ENCODE data around the gene NDUFAB1. TPM values are rescaled to one million over a fixed set of nuclear protein-coding genes. Genes with fewer than 3 reads are reported as not detected.
"Not testable (repeated sequence)": the region's sequence is repeated elsewhere in the genome, so short reads cannot be mapped to it uniquely, and the experiment has no call there.

NDUFAB1 gene
- polyA plus RNA-seq, 1 donor: 80.9 TPM

- DNase-seq: no peak
These were observed 11.7 kb downstream of the NDUFAB1 start for GRCh38 chr16:23584186-23585076.

GRCh38 chr16:23583271-23583670 lies 12.8 kb downstream of the NDUFAB1 start:
- DNase-seq: not testable (repeated sequence)

- no peak for DNase-seq
These were observed 14.4 kb downstream of the NDUFAB1 start for GRCh38 chr16:23581764-23582163.

GRCh38 chr16:23580391-23580790 lies 15.7 kb downstream of the NDUFAB1 start:
- DNase-seq: no peak

GRCh38 chr16:23579371-23579770 lies 16.7 kb downstream of the NDUFAB1 start:
- no peak for DNase-seq

- DNase-seq: no peak
These were observed 17.9 kb downstream of the NDUFAB1 start for GRCh38 chr16:23578101-23578830.

GRCh38 chr16:23577493-23577892 lies 18.6 kb downstream of the NDUFAB1 start:
- no peak for DNase-seq

- DNase-seq: no peak
These were observed 20.3 kb downstream of the NDUFAB1 start for GRCh38 chr16:23575834-23576233.

- DNase-seq: no peak
These were observed 22.3 kb downstream of the NDUFAB1 start for GRCh38 chr16:23573817-23574216.

GRCh38 chr16:23572394-23572793 lies 23.7 kb downstream of the NDUFAB1 start:
- DNase-seq: no peak

- DNase-seq: no peak
These were observed 24.2 kb downstream of the NDUFAB1 start for GRCh38 chr16:23571895-23572294.

GRCh38 chr16:23570992-23571632 lies 25.0 kb downstream of the NDUFAB1 start:
- no peak for DNase-seq

GRCh38 chr16:23567602-23568001 lies 28.5 kb downstream of the NDUFAB1 start:
- DNase-seq: no peak

GRCh38 chr16:23566724-23567123 lies 29.4 kb downstream of the NDUFAB1 start:
- DNase-seq: no peak

- DNase-seq: no peak
These were observed 31.3 kb downstream of the NDUFAB1 start for GRCh38 chr16:23564575-23565363.

- no peak for DNase-seq
These were observed 32.9 kb downstream of the NDUFAB1 start for GRCh38 chr16:23563186-23563585.

GRCh38 chr16:23562505-23562904 lies 33.6 kb downstream of the NDUFAB1 start:
- no peak for DNase-seq

GRCh38 chr16:23561586-23561985 lies 34.5 kb downstream of the NDUFAB1 start:
- no peak for DNase-seq

- peak; percentile 34 for DNase-seq
These were observed 38.1 kb downstream of the NDUFAB1 start for GRCh38 chr16:23557779-23558702.

- DNase-seq: peak; percentile 97
These were observed 39.0 kb downstream of the NDUFAB1 start, which contains the start of the genes EARS2 and UBFD1 for GRCh38 chr16:23556881-23557778. EARS2 (minus strand) TSS chr16:23557350; CDS start chr16:23557343, 7 bp downstream. UBFD1 (plus strand) TSS chr16:23557727; CDS start chr16:23557743, 16 bp downstream.
